GM12875 (cell line): ENCODE results near the gene HAGHL.

Source experiments
- H3K4me3 ChIP-seq: one replicate; pipeline ENCODE4 v1.5.1; 2011; ENCODE audit warnings: low read depth, low read length, control low read depth
- CTCF ChIP-seq: IDR thresholded peaks from 2 replicates; pipeline ENCODE4 v1.5.1; 2011; ENCODE audit warnings: low read depth, mild to moderate bottlenecking, control low read depth, inconsistent platforms, low read length, moderate library complexity, borderline replicate concordance; ENCODE audit not compliant: insufficient read depth

The HAGHL gene

GRCh38 chr16:728890-729744 lies 2.2 kb downstream of the HAGHL start:
- TF ChIP-seq CTCF, result no peak
- peak overlapping the region; percentile 59 for H3K4me3 ChIP-seq

- no peak overlapping the region for H3K4me3 ChIP-seq
- no peak for TF ChIP-seq CTCF
These were observed 3.1 kb downstream of the HAGHL start for GRCh38 chr16:729768-730665.

GRCh38 chr16:730666-731509 lies 4.0 kb downstream of the HAGHL start:
- no peak overlapping the region for H3K4me3 ChIP-seq
- no peak for TF ChIP-seq CTCF

- H3K4me3 ChIP-seq, result no peak overlapping the region
- TF ChIP-seq CTCF, result no peak
These were observed 5.4 kb downstream of the HAGHL start for GRCh38 chr16:732332-732731.

GRCh38 chr16:732936-733335 lies 6.0 kb downstream of the HAGHL start:
- TF ChIP-seq CTCF, result no peak
- no peak overlapping the region for H3K4me3 ChIP-seq

GRCh38 chr16:733382-734207 lies 6.7 kb downstream of the HAGHL start:
- H3K4me3 ChIP-seq, result no peak overlapping the region
- peak; percentile 58 for TF ChIP-seq CTCF
